HepG2 (cell line): ENCODE data around the gene TBC1D10B. TPM values are rescaled to one million over a fixed set of nuclear protein-coding genes. Genes with fewer than 3 reads are reported as not detected.

Source experiments
- CBX1 ChIP-seq: IDR thresholded peaks from one replicate; pipeline ENCODE4 v1.6.1; 2016; ENCODE audit warnings: antibody characterized with exemption, low read depth
- HDAC1 ChIP-seq: sonication (generic); formaldehyde crosslinking; IDR thresholded peaks from 2 replicates; pipeline ENCODE4 v1.5.1; 2020; ENCODE audit warnings: mild to moderate bottlenecking, missing genetic modification reagents
- HMG20B ChIP-seq: conservative IDR thresholded peaks from 2 replicates; pipeline ENCODE4 v1.6.1; 2016; ENCODE audit warnings: missing genetic modification reagents, missing compliant biosample characterization
- HOMEZ ChIP-seq: IDR thresholded peaks from 2 replicates; pipeline ENCODE4 v1.6.1; 2016; ENCODE audit warnings: low read depth
- HOXA3 ChIP-seq: sonication (generic); formaldehyde crosslinking; IDR thresholded peaks from 2 replicates; pipeline ENCODE4 v1.5.0; 2020; ENCODE audit warnings: missing genetic modification reagents
- MBNL3 ChIP-seq: fragments of 250-450 bp; sonication (Bioruptor Pico); conservative IDR thresholded peaks from 2 replicates; pipeline ENCODE4 v1.8.0; 2022; ENCODE audit warnings: mild to moderate bottlenecking, inconsistent platforms
- MXI1 ChIP-seq: IDR thresholded peaks from 3 replicates; pipeline ENCODE4 v1.6.1; 2012; ENCODE audit warnings: low read depth, low read length, inconsistent platforms, borderline replicate concordance
- NFIB ChIP-seq: sonication (generic); formaldehyde crosslinking; IDR thresholded peaks from 2 replicates; pipeline ENCODE4 v1.9.0; 2021; ENCODE audit warnings: missing genetic modification reagents, mild to moderate bottlenecking, borderline replicate concordance
- PAX8 ChIP-seq: sonication (generic); formaldehyde crosslinking; IDR thresholded peaks from 2 replicates; pipeline ENCODE4 v1.8.0; 2022; ENCODE audit warnings: mild to moderate bottlenecking, missing genetic modification reagents, borderline replicate concordance
- PCBP1 ChIP-seq: fragments of 200-400 bp; formaldehyde crosslinking; IDR thresholded peaks from 2 replicates; pipeline ENCODE4 v1.6.1; 2017; ENCODE audit warnings: mild to moderate bottlenecking, low read depth, low read length, borderline replicate concordance
- PRDM4 ChIP-seq: sonication (generic); formaldehyde crosslinking; IDR thresholded peaks from 2 replicates; pipeline ENCODE4 v1.9.0; 2021; ENCODE audit warnings: missing genetic modification reagents, borderline replicate concordance
- REL ChIP-seq: sonication (generic); formaldehyde crosslinking; conservative IDR thresholded peaks from 2 replicates; pipeline ENCODE4 v1.8.0; 2022; ENCODE audit warnings: mild to moderate bottlenecking, missing genetic modification reagents, moderate library complexity
- SKI ChIP-seq: fragments of 450-650 bp; IDR thresholded peaks from one replicate; pipeline ENCODE4 v1.6.1; 2018; ENCODE audit warnings: mild to moderate bottlenecking; ENCODE audit not compliant: partially characterized antibody
- SP5 ChIP-seq: IDR thresholded peaks from 2 replicates; pipeline ENCODE4 v1.6.1; 2016; ENCODE audit warnings: low read depth, borderline replicate concordance
- STAT5B ChIP-seq: sonication (generic); formaldehyde crosslinking; IDR thresholded peaks from 2 replicates; pipeline ENCODE4 v1.4.0; 2020; ENCODE audit warnings: missing genetic modification reagents
- ZBTB20 ChIP-seq: sonication (generic); formaldehyde crosslinking; IDR thresholded peaks from 2 replicates; pipeline ENCODE4 v1.8.1; 2023; ENCODE audit warnings: missing genetic modification reagents, low read depth, mild to moderate bottlenecking, borderline replicate concordance
- ZFP41 ChIP-seq: sonication (generic); formaldehyde crosslinking; IDR thresholded peaks from 2 replicates; pipeline ENCODE4 v1.4.0; 2020; ENCODE audit warnings: mild to moderate bottlenecking, missing genetic modification reagents, borderline replicate concordance
- ZNF225 ChIP-seq: sonication (generic); formaldehyde crosslinking; IDR thresholded peaks from 2 replicates; pipeline ENCODE4 v1.4.0; 2020; ENCODE audit warnings: mild to moderate bottlenecking, missing genetic modification reagents
- ZNF367 ChIP-seq: sonication (generic); formaldehyde crosslinking; IDR thresholded peaks from 2 replicates; pipeline ENCODE4 v1.4.0; 2020; ENCODE audit warnings: missing genetic modification reagents, borderline replicate concordance
- ZNF768 ChIP-seq: sonication (generic); formaldehyde crosslinking; IDR thresholded peaks from 2 replicates; pipeline ENCODE4 v1.4.0; 2020; ENCODE audit warnings: missing genetic modification reagents
- ZNF816 ChIP-seq: sonication (generic); formaldehyde crosslinking; IDR thresholded peaks from 2 replicates; pipeline ENCODE4 v1.8.0; 2022; ENCODE audit warnings: missing genetic modification reagents, mild to moderate bottlenecking, borderline replicate concordance
- polyA plus RNA-seq, 8 experiments: library from polyadenylated mRNA; depleted of rRNA in 3 of 8; stranded (reverse) in 7 of 8; unstranded in 1 of 8; fragments of >200 nt; fragmentation: Illumina TruSeq in 4 of 8; extraction: Trizol in 4 of 8; gene quantifications; 2 replicates each; pipeline versions ENCODE4 v1.2.1 to v1.2.3, GENCODE V29; 2011 to 2016; ENCODE audit warnings: low read depth in 4 of 8, missing spikeins in 1 of 8, mixed read lengths in 1 of 8; ENCODE audit not compliant: insufficient read depth in 1 of 8
- total RNA-seq, 5 experiments: library from RNA; depleted of rRNA; stranded (reverse); fragments of >200 nt; fragmentation: Illumina TruSeq; extraction: Trizol; gene quantifications; 2 replicates each; pipeline ENCODE4 v1.2.3, GENCODE V29; 2016; ENCODE audit warnings: low read depth in 1 of 5
- TF ChIP-seq, protein P1 (sequence below): sonication (generic); formaldehyde crosslinking; IDR thresholded peaks from 2 replicates; pipeline ENCODE4 v1.4.0; 2020; ENCODE audit warnings: low read depth, mild to moderate bottlenecking, missing genetic modification reagents
- TF ChIP-seq, protein P2 (sequence below): sonication (generic); formaldehyde crosslinking; IDR thresholded peaks from 2 replicates; pipeline ENCODE4 v1.4.0; 2020; ENCODE audit warnings: missing genetic modification reagents

The TBC1D10B gene
- total and polyA plus RNA-seq, 2 of the 13 experiments (the other 11 are each of a cell fraction or from before 2014, with no cell fraction given), result 15.7 to 24.8 TPM

DNA sequence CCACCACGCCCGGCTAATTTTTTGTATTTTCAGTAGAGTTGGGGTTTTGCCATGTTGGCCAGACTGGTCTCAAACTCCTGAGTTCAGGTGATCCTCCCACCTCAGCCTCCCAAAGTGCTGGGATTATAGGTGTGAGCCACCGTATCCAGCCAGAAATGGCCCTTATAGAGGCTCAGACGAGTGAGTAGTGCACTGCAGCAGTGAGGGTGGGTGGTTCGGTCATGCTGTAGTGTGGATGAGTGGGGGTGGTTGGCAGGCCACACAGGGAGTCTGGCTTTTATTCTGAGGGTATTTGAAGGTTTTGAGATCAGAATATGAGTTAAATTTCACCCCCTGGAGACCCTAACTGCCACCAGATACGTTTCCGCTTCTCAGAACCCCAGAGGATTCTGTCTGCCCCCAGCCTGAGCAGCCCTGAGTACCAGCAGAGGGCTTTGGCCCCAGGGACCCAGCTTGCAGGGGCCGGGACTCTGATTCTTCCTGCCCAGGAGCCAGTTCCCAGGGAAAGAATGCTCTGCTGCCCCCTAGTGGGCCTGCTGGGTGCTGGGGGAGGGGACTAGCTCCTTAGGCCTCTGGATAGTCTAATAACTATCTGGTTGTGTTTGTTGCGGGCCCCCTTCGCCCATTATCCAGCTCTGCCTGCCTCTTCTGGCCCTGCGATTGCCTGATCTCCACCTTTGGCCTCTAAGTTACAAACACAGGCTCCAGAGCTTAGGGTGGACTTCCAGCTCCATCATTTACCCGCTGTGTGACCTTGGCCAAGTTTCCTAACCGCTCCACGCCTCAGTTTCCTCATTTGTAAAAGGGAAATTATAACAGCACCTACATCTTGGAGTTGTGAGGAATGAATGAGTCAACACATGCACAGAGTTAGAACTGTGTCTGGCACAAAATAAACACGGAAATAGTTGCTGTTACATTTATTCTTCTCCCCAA is 39.1 kb upstream of the TBC1D10B start (continued):
- TF ChIP-seq SKI (peak; percentile 74), HOXA3 (CRISPR knock-in tag) (peak; percentile 73), NFIB (no peak), MXI1 (peak; percentile 56; the same call in 1 of the 3 replicates), HMG20B (CRISPR knock-in tag) (no peak), ZNF225 (CRISPR knock-in tag) (no peak; the same call in 1 of the 2 replicates), ZNF768 (CRISPR knock-in tag) (peak; percentile 46; the same call in 1 of the 2 replicates), HOMEZ (CRISPR knock-in tag) (peak; percentile 66; the same call in 1 of the 2 replicates), ZFP41 (CRISPR knock-in tag) (no peak), STAT5B (CRISPR knock-in tag) (no peak), MBNL3 (no peak), PAX8 (CRISPR knock-in tag) (no peak), PCBP1 (no peak), ZBTB20 (CRISPR knock-in tag) (peak; percentile 38; the same call in 1 of the 2 replicates), REL (no peak), HDAC1 (CRISPR knock-in tag) (peak; percentile 64; the same call in 1 of the 2 replicates), ZNF367 (CRISPR knock-in tag) (no peak), ZNF816 (CRISPR knock-in tag) (no peak), SP5 (CRISPR knock-in tag) (0 out of 2 replicates have a peak, but pooled peaks have one; percentile 23), PRDM4 (CRISPR knock-in tag) (no peak), CBX1 (no peak)
- TF ChIP-seq, protein P1, sequence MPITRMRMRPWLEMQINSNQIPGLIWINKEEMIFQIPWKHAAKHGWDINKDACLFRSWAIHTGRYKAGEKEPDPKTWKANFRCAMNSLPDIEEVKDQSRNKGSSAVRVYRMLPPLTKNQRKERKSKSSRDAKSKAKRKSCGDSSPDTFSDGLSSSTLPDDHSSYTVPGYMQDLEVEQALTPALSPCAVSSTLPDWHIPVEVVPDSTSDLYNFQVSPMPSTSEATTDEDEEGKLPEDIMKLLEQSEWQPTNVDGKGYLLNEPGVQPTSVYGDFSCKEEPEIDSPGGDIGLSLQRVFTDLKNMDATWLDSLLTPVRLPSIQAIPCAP (CRISPR knock-in tag), result no peak
- TF ChIP-seq, protein P2, sequence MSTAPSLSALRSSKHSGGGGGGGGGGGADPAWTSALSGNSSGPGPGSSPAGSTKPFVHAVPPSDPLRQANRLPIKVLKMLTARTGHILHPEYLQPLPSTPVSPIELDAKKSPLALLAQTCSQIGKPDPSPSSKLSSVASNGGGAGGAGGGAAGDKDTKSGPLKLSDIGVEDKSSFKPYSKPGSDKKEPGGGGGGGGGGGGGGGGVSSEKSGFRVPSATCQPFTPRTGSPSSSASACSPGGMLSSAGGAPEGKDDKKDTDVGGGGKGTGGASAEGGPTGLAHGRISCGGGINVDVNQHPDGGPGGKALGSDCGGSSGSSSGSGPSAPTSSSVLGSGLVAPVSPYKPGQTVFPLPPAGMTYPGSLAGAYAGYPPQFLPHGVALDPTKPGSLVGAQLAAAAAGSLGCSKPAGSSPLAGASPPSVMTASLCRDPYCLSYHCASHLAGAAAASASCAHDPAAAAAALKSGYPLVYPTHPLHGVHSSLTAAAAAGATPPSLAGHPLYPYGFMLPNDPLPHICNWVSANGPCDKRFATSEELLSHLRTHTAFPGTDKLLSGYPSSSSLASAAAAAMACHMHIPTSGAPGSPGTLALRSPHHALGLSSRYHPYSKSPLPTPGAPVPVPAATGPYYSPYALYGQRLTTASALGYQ (CRISPR knock-in tag), result no peak
